ENCODE results near the gene SLC35B1. TPM values are rescaled to one million over a fixed set of nuclear protein-coding genes. Genes with fewer than 3 reads are reported as not detected.

SLC35B1 gene
- total RNA-seq, 1 experiment from 2014 or later, result 55.9 TPM

- Mint-ChIP-seq H3K4me3 (no peak overlapping the region), H3K9me3 (no peaks in the 10 kb centered on the region), H3K27me3 (ENCODE audit: low read depth) (no peaks in the 10 kb centered on the region), H3K27ac (no peak overlapping the region), H3K4me1 (no peaks in the 10 kb centered on the region), H3K36me3 (peaks cover 55% of the 10 kb centered on the region)
- DNase-seq (ENCODE audit: low spot score), result no peak
- ATAC-seq, result no peak
- ChIA-PET CTCF (interaction anchor here (1.1 kb wide), 1 partner anchor 10 kb away, joined by 3 read pairs; the partner anchor contains the start of gene SLC35B1), POLR2A (no interaction called here)
- TF ChIP-seq ESRRA (CRISPR knock-in tag; IDR thresholded peaks at IDR 0.05; ENCODE audit: borderline replicate concordance) (no peak), AFF4 (CRISPR knock-in tag; IDR thresholded peaks at IDR 0.05; ENCODE audit: borderline replicate concordance) (no peak), EMX1 (CRISPR knock-in tag; IDR thresholded peaks at IDR 0.05) (no peak), CREM (CRISPR knock-in tag; IDR thresholded peaks at IDR 0.05) (no peak), ETV6 (CRISPR knock-in tag; IDR thresholded peaks at IDR 0.05) (no peak), PRDM15 (CRISPR knock-in tag; IDR thresholded peaks at IDR 0.05) (no peak), ZNF121 (CRISPR knock-in tag; IDR thresholded peaks at IDR 0.05) (no peak), ERG (CRISPR knock-in tag; IDR thresholded peaks at IDR 0.05) (no peak), TP53 (CRISPR knock-in tag; IDR thresholded peaks at IDR 0.05) (no peak)
Measured at GRCh38 chr17:49717371-49717861, 9.7 kb upstream of the SLC35B1 start.

GRCh38 chr17:49716668-49717364 lies 9.1 kb upstream of the SLC35B1 start:
- POLR2A ChIA-PET, result no interaction called here
- peaks cover 54% of the 10 kb centered on the region for H3K36me3 Mint-ChIP-seq

GRCh38 chr17:49715717-49716279 lies 8.0 kb upstream of the SLC35B1 start:
- ChIA-PET CTCF (interaction anchor here (1.0 kb wide), 2 partner anchors 145 to 148 kb away, joined by 3 read pairs; no protein-coding TSS in a partner anchor), POLR2A (no interaction called here)
- Mint-ChIP-seq H3K4me3 (no peak overlapping the region), H3K9me3 (no peaks in the 10 kb centered on the region), H3K27ac (no peak overlapping the region), H3K4me1 (no peaks in the 10 kb centered on the region), H3K27me3 (ENCODE audit: low read depth) (no peaks in the 10 kb centered on the region), H3K36me3 (peaks cover 54% of the 10 kb centered on the region)
- no peak for ATAC-seq
- no peak for TF ChIP-seq ZNF425 (CRISPR knock-in tag; conservative IDR thresholded peaks at IDR 0.05)
- no peak for TF ChIP-seq MXD4 (CRISPR knock-in tag; IDR thresholded peaks at IDR 0.05; ENCODE audit: borderline replicate concordance)
- no peak for TF ChIP-seq RELA (CRISPR knock-in tag; IDR thresholded peaks at IDR 0.05; ENCODE audit: borderline replicate concordance)
- no peak for DNase-seq (ENCODE audit: low spot score)

More at GRCh38 chr17:49716668-49717364, 9.1 kb upstream of the SLC35B1 start:
- ATAC-seq (no peak), DNase-seq (ENCODE audit: low spot score) (no peak)
- Mint-ChIP-seq H3K27me3 (ENCODE audit: low read depth) (no peaks in the 10 kb centered on the region), H3K9me3 (no peaks in the 10 kb centered on the region), H3K4me3 (no peak overlapping the region), H3K27ac (no peak overlapping the region), H3K4me1 (no peaks in the 10 kb centered on the region)
- CTCF ChIA-PET, result interaction anchor here (1.0 to 1.1 kb wide), 3 partner anchors 9 to 149 kb away, joined by 3 read pairs; partner anchors contain the start of gene SLC35B1
- TF ChIP-seq HMGA2 (CRISPR knock-in tag; IDR thresholded peaks at IDR 0.05) (no peak), NFYB (CRISPR knock-in tag; conservative IDR thresholded peaks at IDR 0.05; ENCODE audit: low read depth) (no peak), ZNF219 (CRISPR knock-in tag; IDR thresholded peaks at IDR 0.05; ENCODE audit: borderline replicate concordance) (no peak), ELF4 (CRISPR knock-in tag; IDR thresholded peaks at IDR 0.05; ENCODE audit: low read depth) (no peak), ETV6 (CRISPR knock-in tag; IDR thresholded peaks at IDR 0.05) (no peak)

Data from WTC11 (cell line).